HCT116 (cell line): Measurements from ENCODE around the gene EYA2. TPM values are rescaled to one million over a fixed set of nuclear protein-coding genes. Genes with fewer than 3 reads are reported as not detected.

Source experiments
- ATAC-seq: fragments of 200-7000 bp; cut with Tn5 transposase; 2 replicates; pipeline ENCODE4 v1.9.1; 2020; ENCODE audit warnings: mild to moderate bottlenecking, moderate library complexity
- BruUV-seq: library from RNA; stranded (reverse); fragments of 400-500 nt; replicated peaks from 2 replicates; lab custom pipeline; 2021; lab: Mats Ljungman, UMichigan
- CTCF ChIA-PET: fragments of 300-600 bp; sonication (Branson Sonifier 250); formaldehyde crosslinking; loops from one replicate; lab custom pipeline; 2021; ENCODE audit warnings: antibody characterized with exemption; lab: Charles Lee
- POLR2A ChIA-PET: fragments of 300-600, 350-600 bp; sonication (Branson Sonifier 250); formaldehyde crosslinking; loops from one replicate; lab custom pipeline; 2021; ENCODE audit warnings: antibody characterized with exemption; lab: Charles Lee
- RAD21 ChIA-PET, 2 experiments: fragments of 300-600 bp; sonication (Branson Sonifier 250); formaldehyde crosslinking; loops; one replicate each; lab custom pipeline; 2023; ENCODE audit warnings: low total read pairs in 2 of 2; ENCODE audit not compliant: uncharacterized antibody in 2 of 2, unreplicated experiment in 2 of 2, low non-redundant PET in 1 of 2; lab: Charles Lee
- DNase-seq: peaks from one replicate; pipeline ENCODE4 v3.0.0-alpha.2; 2010; ENCODE audit warnings: low read depth, low spot score
- H2AFZ ChIP-seq: fragments of 200-600 bp; shearing (Covaris generic), sonication (generic); 2 replicates; pipeline ENCODE4 v1.6.1; 2017; ENCODE audit warnings: low read depth, mixed run types, mixed read lengths, antibody characterized with exemption, low read length; ENCODE audit not compliant: poor library complexity, severe bottlenecking
- H3K27ac ChIP-seq: 2 replicates; pipeline ENCODE4 v1.5.1; 2012; ENCODE audit warnings: low read depth, low read length
- H3K27me3 ChIP-seq: fragments of 200-600 bp; sonication (generic); 2 replicates; pipeline ENCODE4 v1.6.1; 2016; ENCODE audit warnings: mixed run types, low read length, mixed read lengths; ENCODE audit not compliant: insufficient read depth
- H3K36me3 ChIP-seq, 2 experiments: fragments of 200-500 bp in 1 of 2; fragments of 200-600 bp in 1 of 2; sonication (Bioruptor generic) in 1 of 2; sonication (generic) in 1 of 2; 2 replicates each; pipeline versions ENCODE4 v1.5.1 to v1.6.1; 2014 to 2016; ENCODE audit warnings: low read length in 2 of 2, inconsistent platforms in 1 of 2, mixed read lengths in 1 of 2, mixed run types in 1 of 2; ENCODE audit not compliant: insufficient read depth in 2 of 2, control insufficient read depth in 1 of 2
- H3K4me1 ChIP-seq, 2 experiments: fragments of 200-600 bp in 1 of 2; sonication (generic) in 1 of 2; 2 replicates each; pipeline versions ENCODE4 v1.5.1 to v1.6.1; 2012 to 2017; ENCODE audit warnings: low read length in 2 of 2, inconsistent platforms in 1 of 2, mild to moderate bottlenecking in 1 of 2, mixed read lengths in 1 of 2, mixed run types in 1 of 2, moderate library complexity in 1 of 2; ENCODE audit not compliant: insufficient read depth in 2 of 2, control insufficient read depth in 1 of 2
- H3K4me2 ChIP-seq: fragments of 200-600 bp; sonication (generic); 2 replicates; pipeline ENCODE4 v1.6.1; 2017; ENCODE audit warnings: mixed run types, low read length, mixed read lengths
- H3K4me3 ChIP-seq, 2 experiments: fragments of 200-600 bp in 1 of 2; sonication (generic) in 1 of 2; replicated peaks in 1 of 2; 2 replicates each; pipeline ENCODE4 v1.5.1; 2011 to 2016; ENCODE audit warnings: low read length in 2 of 2, control low read depth in 1 of 2, low read depth in 1 of 2, mild to moderate bottlenecking in 1 of 2, mixed read lengths in 1 of 2, mixed run types in 1 of 2
- H3K79me2 ChIP-seq: fragments of 200-600 bp; sonication (generic); 2 replicates; pipeline ENCODE4 v1.6.1; 2017; ENCODE audit warnings: mild to moderate bottlenecking, mixed run types, low read length, moderate library complexity, mixed read lengths; ENCODE audit not compliant: insufficient read depth
- H3K9ac ChIP-seq: fragments of 200-600 bp; sonication (generic); 2 replicates; pipeline ENCODE4 v1.6.1; 2016; ENCODE audit warnings: low read length, mixed read lengths
- H3K9me2 ChIP-seq: fragments of 200-600 bp; sonication (generic), shearing (Covaris generic); 2 replicates; pipeline ENCODE4 v1.6.1; 2017; ENCODE audit warnings: mixed run types, mild to moderate bottlenecking, moderate library complexity; ENCODE audit not compliant: insufficient read depth
- H3K9me3 ChIP-seq, 2 experiments: fragments of 200-500 bp in 1 of 2; fragments of 200-600 bp in 1 of 2; sonication (Bioruptor generic) in 1 of 2; sonication (generic) in 1 of 2; 2 replicates each; pipeline ENCODE4 v1.6.1; 2014 to 2017; ENCODE audit warnings: low read length in 2 of 2, mixed read lengths in 2 of 2, inconsistent platforms in 1 of 2, low read depth in 1 of 2, mild to moderate bottlenecking in 1 of 2, mixed run types in 1 of 2, moderate library complexity in 1 of 2; ENCODE audit not compliant: control insufficient read depth in 1 of 2, insufficient read depth in 1 of 2
- H4K20me1 ChIP-seq: fragments of 200-600 bp; sonication (generic), shearing (Covaris generic); 2 replicates; pipeline ENCODE4 v1.6.1; 2017; ENCODE audit warnings: mixed run types, mild to moderate bottlenecking, moderate library complexity; ENCODE audit not compliant: insufficient read depth
- CEBPB ChIP-seq: IDR thresholded peaks from 2 replicates; pipeline ENCODE4 v1.6.1; 2012; ENCODE audit warnings: low read depth
- EGR1 ChIP-seq: IDR thresholded peaks from 2 replicates; pipeline ENCODE4 v1.6.1; 2012; ENCODE audit warnings: low read depth
- ELF1 ChIP-seq: IDR thresholded peaks from 2 replicates; pipeline ENCODE4 v1.6.1; 2012; ENCODE audit warnings: low read depth, borderline replicate concordance
- EZH2 ChIP-seq: fragments of 200-600 bp; sonication (generic); IDR thresholded peaks from 2 replicates; pipeline ENCODE4 v1.6.1; 2017; ENCODE audit warnings: antibody characterized with exemption, mixed run types
- EZH2phosphoT487 ChIP-seq: fragments of 200-600 bp; IDR thresholded peaks from 2 replicates; pipeline ENCODE4 v1.6.1; 2018; ENCODE audit warnings: antibody characterized with exemption, borderline replicate concordance
- FOSL1 ChIP-seq: IDR thresholded peaks from 2 replicates; pipeline ENCODE4 v1.6.1; 2012; ENCODE audit warnings: low read depth
- JUND ChIP-seq: IDR thresholded peaks from 2 replicates; pipeline ENCODE4 v1.6.1; 2012
- MAX ChIP-seq: IDR thresholded peaks from 2 replicates; pipeline ENCODE4 v1.6.1; 2012
- POLR2A ChIP-seq: IDR thresholded peaks from 2 replicates; pipeline ENCODE4 v1.7.0; 2011; ENCODE audit warnings: borderline replicate concordance; ENCODE audit not compliant: insufficient read depth, insufficient read length; ENCODE audit errors: extremely low read depth
- POLR2AphosphoS5 ChIP-seq: IDR thresholded peaks from 2 replicates; pipeline ENCODE4 v1.6.1; 2011; ENCODE audit warnings: mild to moderate bottlenecking, low read depth, low read length, moderate library complexity
- RAD21 ChIP-seq: IDR thresholded peaks from 2 replicates; pipeline ENCODE4 v1.6.1; 2012; ENCODE audit warnings: low read depth, mild to moderate bottlenecking
- SIN3A ChIP-seq: IDR thresholded peaks from 2 replicates; pipeline ENCODE4 v1.6.1; 2012; ENCODE audit warnings: low read depth
- SP1 ChIP-seq: IDR thresholded peaks from 2 replicates; pipeline ENCODE4 v1.6.1; 2012; ENCODE audit warnings: low read depth
- SRF ChIP-seq: IDR thresholded peaks from 2 replicates; pipeline ENCODE4 v1.6.1; 2012; ENCODE audit warnings: low read depth
- TCF7L2 ChIP-seq: IDR thresholded peaks from 2 replicates; pipeline ENCODE4 v1.7.0; 2011; ENCODE audit warnings: borderline replicate concordance, inconsistent platforms; ENCODE audit not compliant: insufficient read depth, insufficient read length; ENCODE audit errors: extremely low read depth
- YY1 ChIP-seq: IDR thresholded peaks from 2 replicates; pipeline ENCODE4 v1.6.1; 2011; ENCODE audit warnings: low read length, low read depth, moderate library complexity, mild to moderate bottlenecking; ENCODE audit not compliant: insufficient replicate concordance; ENCODE audit errors: extremely low read depth
- ZFX ChIP-seq: fragments of 450-650 bp; IDR thresholded peaks from 2 replicates; pipeline ENCODE4 v1.6.1; 2017
- ZNF274 ChIP-seq: fragments of 200-500 bp; sonication (Bioruptor generic); IDR thresholded peaks from 2 replicates; pipeline ENCODE4 v1.6.1; 2014; ENCODE audit warnings: mild to moderate bottlenecking, low read depth, low read length, inconsistent platforms
- intact Hi-C: fragments of 100-400 bp; cut with micrococcal nuclease; formaldehyde crosslinking; loops from 2 replicates; pipeline ENCODE4 v1.10.0; 2022
- total RNA-seq: library from RNA; stranded (reverse); gene quantifications from one replicate; pipeline ENCODE4 v1.2.1, GENCODE V29; 2021; ENCODE audit not compliant: unreplicated experiment
- TF ChIP-seq, protein P1 (sequence below): IDR thresholded peaks from 2 replicates; pipeline ENCODE4 v1.6.1; 2012
- TF ChIP-seq, protein P2 (sequence below): IDR thresholded peaks from 2 replicates; pipeline ENCODE4 v1.6.1; 2012; ENCODE audit warnings: low read depth

Gene EYA2
- total RNA-seq, 1 experiment from 2014 or later: not detected

DNA sequence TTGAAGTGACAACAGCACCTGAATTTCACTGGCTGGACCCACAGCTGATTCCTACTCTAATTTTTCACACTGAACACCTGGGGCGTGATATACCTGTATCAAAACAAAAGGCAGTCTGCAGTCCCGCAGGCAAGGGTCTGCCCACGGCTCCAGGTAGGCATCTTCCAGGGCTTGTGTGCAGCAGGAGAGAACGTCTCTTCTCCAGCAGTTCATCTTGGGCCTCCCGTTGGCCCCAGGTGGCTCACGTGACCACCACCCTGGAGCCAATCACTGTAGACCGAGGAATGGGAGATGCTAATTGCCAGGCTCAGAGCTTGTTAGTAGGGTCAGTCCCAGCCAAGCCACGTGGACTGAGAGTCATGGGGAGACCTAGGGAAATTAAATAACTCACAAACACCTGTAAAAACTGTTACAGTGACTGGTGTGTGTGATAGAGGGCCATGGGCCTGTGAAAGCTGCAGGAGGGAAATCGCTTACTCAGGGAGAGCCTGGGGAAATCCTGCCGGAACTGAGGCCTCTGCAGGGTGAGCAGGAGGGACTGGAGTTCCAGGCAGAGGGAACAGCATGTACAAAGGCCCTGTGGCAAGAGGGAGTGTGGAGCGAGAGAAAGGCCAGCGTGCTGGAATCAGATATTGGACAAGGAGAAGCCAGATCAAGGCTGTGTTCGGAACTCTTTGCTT, 83.4 kb downstream of the EYA2 start:
- DNase-seq: no peak
- Histone ChIP-seq H3K4me1 (no peaks in the 10 kb centered on the region), H3K9me2 (no peaks in the 10 kb centered on the region), H3K4me3 (no peak overlapping the region), H3K36me3 (no peaks in the 10 kb centered on the region), H3K4me2 (no peak overlapping the region), H4K20me1 (no peaks in the 10 kb centered on the region), H3K27me3 (0 out of 2 replicates have a peak, but pooled peaks cover 5% of the 10 kb centered on the region), H3K9me3 (no peaks in the 10 kb centered on the region), H3K9ac (no peak overlapping the region), H3K27ac (no peak overlapping the region), H2AFZ (no peak overlapping the region), H3K79me2 (no peaks in the 10 kb centered on the region)
- POLR2A ChIA-PET: no interaction called here
- CTCF ChIA-PET: no interaction called here
- RAD21 ChIA-PET: no interaction called here
- intact Hi-C loops: no loop called here
- no peak for ATAC-seq
- no peak for TF ChIP-seq YY1
- no peak for TF ChIP-seq FOSL1
- TF ChIP-seq JUND: no peak
- TF ChIP-seq, protein P1, sequence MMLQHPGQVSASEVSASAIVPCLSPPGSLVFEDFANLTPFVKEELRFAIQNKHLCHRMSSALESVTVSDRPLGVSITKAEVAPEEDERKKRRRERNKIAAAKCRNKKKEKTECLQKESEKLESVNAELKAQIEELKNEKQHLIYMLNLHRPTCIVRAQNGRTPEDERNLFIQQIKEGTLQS: no peak
- no peak for TF ChIP-seq CEBPB
- TF ChIP-seq MAX: no peak
- no peak for TF ChIP-seq EZH2
- TF ChIP-seq SRF: no peak
- no peak for TF ChIP-seq POLR2AphosphoS5
- no peak for TF ChIP-seq POLR2A
- no peak for TF ChIP-seq SIN3A
- TF ChIP-seq RAD21: no peak
- TF ChIP-seq TCF7L2: no peak
- no peak for TF ChIP-seq EZH2phosphoT487
- TF ChIP-seq SP1: no peak
- TF ChIP-seq ELF1: no peak
- no peak for TF ChIP-seq ZNF274
- TF ChIP-seq EGR1: no peak
- TF ChIP-seq ZFX: no peak
- TF ChIP-seq, protein P2, sequence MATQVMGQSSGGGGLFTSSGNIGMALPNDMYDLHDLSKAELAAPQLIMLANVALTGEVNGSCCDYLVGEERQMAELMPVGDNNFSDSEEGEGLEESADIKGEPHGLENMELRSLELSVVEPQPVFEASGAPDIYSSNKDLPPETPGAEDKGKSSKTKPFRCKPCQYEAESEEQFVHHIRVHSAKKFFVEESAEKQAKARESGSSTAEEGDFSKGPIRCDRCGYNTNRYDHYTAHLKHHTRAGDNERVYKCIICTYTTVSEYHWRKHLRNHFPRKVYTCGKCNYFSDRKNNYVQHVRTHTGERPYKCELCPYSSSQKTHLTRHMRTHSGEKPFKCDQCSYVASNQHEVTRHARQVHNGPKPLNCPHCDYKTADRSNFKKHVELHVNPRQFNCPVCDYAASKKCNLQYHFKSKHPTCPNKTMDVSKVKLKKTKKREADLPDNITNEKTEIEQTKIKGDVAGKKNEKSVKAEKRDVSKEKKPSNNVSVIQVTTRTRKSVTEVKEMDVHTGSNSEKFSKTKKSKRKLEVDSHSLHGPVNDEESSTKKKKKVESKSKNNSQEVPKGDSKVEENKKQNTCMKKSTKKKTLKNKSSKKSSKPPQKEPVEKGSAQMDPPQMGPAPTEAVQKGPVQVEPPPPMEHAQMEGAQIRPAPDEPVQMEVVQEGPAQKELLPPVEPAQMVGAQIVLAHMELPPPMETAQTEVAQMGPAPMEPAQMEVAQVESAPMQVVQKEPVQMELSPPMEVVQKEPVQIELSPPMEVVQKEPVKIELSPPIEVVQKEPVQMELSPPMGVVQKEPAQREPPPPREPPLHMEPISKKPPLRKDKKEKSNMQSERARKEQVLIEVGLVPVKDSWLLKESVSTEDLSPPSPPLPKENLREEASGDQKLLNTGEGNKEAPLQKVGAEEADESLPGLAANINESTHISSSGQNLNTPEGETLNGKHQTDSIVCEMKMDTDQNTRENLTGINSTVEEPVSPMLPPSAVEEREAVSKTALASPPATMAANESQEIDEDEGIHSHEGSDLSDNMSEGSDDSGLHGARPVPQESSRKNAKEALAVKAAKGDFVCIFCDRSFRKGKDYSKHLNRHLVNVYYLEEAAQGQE: no peak
- no TSS peak for BruUV-seq
